ENCODE measurements around the gene ADK. TPM values are rescaled to one million over a fixed set of nuclear protein-coding genes. Genes with fewer than 3 reads are reported as not detected.

ADK gene
- total RNA-seq, 3 donors from 2014 or later (not counting 1 experiment from before 2014, with no cell fraction given): 13.4 to 16.1 (median 14.1) TPM

DNA sequence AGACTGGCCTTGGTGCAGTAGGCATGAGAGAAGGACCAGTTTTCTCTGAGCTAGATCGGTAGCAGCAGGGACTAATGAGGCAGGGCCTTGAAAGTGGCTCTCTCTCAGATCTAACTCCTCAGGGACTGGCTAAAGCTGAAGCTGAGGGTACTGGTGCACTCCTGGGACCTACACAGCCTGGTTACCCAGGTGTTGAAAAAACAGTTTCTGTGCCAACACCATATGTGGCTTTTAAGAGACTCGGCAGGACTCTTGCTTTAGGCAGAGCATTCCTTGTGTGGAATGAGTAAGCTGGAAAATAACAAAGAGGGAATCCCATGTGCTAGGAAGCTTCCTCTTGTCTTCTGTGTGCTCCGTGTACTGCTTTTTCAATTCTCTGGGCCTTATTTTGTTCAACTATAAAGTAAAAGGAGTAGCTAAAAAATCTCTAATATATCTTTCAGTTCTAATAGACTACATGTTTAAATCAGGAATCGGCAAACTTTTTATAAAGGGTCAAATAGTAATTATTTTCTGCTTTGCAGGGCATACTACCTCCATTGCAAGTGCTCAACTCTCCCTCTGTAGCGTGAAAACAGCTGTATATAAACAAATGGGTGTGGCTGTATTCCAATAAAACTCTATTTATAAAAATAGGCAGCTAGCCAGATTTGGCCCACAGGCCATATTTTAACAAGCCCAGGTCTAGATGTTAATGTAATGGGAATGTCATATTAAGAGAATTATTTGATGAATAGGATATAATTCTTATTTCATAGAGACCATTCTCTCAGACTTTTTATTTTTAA is 489.3 kb downstream of the ADK start:
- no peak for DNase-seq
- 82% methylated on average over 4 of the region's 5 CpGs for WGBS (ENCODE audit: insufficient coverage)
- no peak for ATAC-seq

DNA sequence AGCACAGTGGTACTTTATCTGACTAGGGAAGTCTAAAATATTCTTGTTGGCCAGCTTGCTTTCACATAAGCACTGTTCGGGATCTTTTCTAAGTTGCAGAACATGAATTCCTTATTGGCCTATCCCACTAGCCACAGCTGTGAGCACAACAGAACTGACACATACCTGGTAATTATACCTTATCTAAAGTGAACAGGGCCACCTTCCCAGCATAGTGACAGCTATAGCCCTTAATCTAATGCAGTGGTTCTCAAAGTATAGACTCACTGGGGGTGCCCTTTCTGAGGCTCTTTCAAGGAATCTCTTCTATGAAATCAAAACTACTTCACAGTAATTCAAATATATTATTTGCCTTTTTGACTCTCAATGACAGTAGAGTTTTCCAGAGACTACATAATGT is 490.6 kb downstream of the ADK start:
- Mint-ChIP-seq H3K27ac (no peak overlapping the region), H3K4me3 (no peak overlapping the region), H3K4me1 (no peaks in the 10 kb centered on the region), H3K36me3 (peaks cover 11% of the 10 kb centered on the region), H3K27me3 (ENCODE audit: low read depth in 2 of 2) (no peaks in the 10 kb centered on the region), H3K9me3 (peaks cover 5 to 6% of the 10 kb centered on the region in 2 donors)
- no peaks in the 10 kb centered on the region for H3K36me3 ChIP-seq (ENCODE audit: control insufficient read depth, insufficient read depth, low read length)
- no peak overlapping the region for H3K27ac ChIP-seq (ENCODE audit: low read length)
- no peaks in the 10 kb centered on the region for H3K27me3 ChIP-seq (ENCODE audit: control insufficient read depth, insufficient read depth, low read length)
- H3K4me3 ChIP-seq (ENCODE audit: low read length): no peak overlapping the region
- TF ChIP-seq, protein P1, sequence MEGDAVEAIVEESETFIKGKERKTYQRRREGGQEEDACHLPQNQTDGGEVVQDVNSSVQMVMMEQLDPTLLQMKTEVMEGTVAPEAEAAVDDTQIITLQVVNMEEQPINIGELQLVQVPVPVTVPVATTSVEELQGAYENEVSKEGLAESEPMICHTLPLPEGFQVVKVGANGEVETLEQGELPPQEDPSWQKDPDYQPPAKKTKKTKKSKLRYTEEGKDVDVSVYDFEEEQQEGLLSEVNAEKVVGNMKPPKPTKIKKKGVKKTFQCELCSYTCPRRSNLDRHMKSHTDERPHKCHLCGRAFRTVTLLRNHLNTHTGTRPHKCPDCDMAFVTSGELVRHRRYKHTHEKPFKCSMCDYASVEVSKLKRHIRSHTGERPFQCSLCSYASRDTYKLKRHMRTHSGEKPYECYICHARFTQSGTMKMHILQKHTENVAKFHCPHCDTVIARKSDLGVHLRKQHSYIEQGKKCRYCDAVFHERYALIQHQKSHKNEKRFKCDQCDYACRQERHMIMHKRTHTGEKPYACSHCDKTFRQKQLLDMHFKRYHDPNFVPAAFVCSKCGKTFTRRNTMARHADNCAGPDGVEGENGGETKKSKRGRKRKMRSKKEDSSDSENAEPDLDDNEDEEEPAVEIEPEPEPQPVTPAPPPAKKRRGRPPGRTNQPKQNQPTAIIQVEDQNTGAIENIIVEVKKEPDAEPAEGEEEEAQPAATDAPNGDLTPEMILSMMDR (IDR thresholded peaks at IDR 0.05): no peak
- H3K4me1 ChIP-seq (ENCODE audit: control insufficient read depth, insufficient read depth, low read length): no peaks in the 10 kb centered on the region
- ATAC-seq: no peak
- peaks cover 5% of the 10 kb centered on the region for H3K9me3 ChIP-seq (ENCODE audit: control insufficient read depth, insufficient read depth, low read length)
- 90% methylated on average over 1 of the region's 1 CpG for WGBS (ENCODE audit: insufficient coverage)
- no peak for DNase-seq
- intact Hi-C loops (cut with micrococcal nuclease): no loop called here

More for the DNA sequence above, 489.3 kb downstream of the ADK start:
- intact Hi-C loops (cut with micrococcal nuclease): no loop called here
- peaks cover 11% of the 10 kb centered on the region for H3K36me3 Mint-ChIP-seq
- TF ChIP-seq, protein P1 (IDR thresholded peaks at IDR 0.05): no peak
- Histone ChIP-seq H3K27ac (ENCODE audit: low read length) (no peak overlapping the region), H3K4me3 (ENCODE audit: low read length) (no peak overlapping the region), H3K9me3 (ENCODE audit: control insufficient read depth, insufficient read depth, low read length) (peaks cover 11% of the 10 kb centered on the region), H3K4me1 (ENCODE audit: control insufficient read depth, insufficient read depth, low read length) (no peaks in the 10 kb centered on the region), H3K27me3 (ENCODE audit: control insufficient read depth, insufficient read depth, low read length) (no peaks in the 10 kb centered on the region), H3K36me3 (ENCODE audit: control insufficient read depth, insufficient read depth, low read length) (no peaks in the 10 kb centered on the region)
- no peaks in the 10 kb centered on the region for H3K27me3 Mint-ChIP-seq (ENCODE audit: low read depth in 2 of 2)
- H3K4me1 Mint-ChIP-seq: no peaks in the 10 kb centered on the region
- H3K4me3 Mint-ChIP-seq: no peak overlapping the region
- no peak overlapping the region for H3K27ac Mint-ChIP-seq
- peaks cover 5 to 6% of the 10 kb centered on the region in 2 donors for H3K9me3 Mint-ChIP-seq

DNA sequence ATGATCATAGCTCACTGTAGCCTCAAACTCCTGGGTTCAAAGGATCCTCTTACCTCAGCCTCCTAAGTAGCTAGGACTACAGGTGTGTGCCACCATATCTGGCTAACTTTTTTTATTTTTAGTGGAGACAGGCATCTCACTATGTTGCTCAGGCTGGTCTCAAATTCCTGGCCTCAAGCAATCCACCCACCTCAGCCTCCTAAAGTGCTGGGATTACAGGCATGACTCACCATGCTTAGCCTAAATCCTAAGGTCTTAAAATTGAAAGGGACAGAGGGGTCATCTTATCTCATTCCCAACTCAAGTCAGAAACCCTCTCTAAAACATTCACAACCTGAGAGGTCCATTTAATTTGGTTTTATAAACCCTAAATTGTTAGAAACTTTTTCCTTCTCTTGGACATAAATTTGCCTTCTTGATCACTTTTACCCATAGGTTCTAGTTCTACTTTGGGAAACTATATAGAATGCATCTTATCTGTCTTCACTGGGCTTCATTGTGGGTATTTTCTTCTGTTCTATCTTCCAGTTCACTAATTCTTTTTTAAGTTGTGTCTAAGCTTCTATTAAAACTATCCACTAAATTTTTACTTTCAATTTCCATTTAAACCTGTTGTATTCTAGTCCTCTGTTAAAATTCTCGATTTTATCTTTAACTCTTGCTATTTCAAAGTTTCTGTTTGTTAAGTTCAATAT is 492.0 kb downstream of the ADK start:
- Histone ChIP-seq H3K36me3 (ENCODE audit: control insufficient read depth, insufficient read depth, low read length) (no peaks in the 10 kb centered on the region), H3K27me3 (ENCODE audit: control insufficient read depth, insufficient read depth, low read length) (no peaks in the 10 kb centered on the region), H3K27ac (ENCODE audit: low read length) (no peak overlapping the region), H3K4me1 (ENCODE audit: control insufficient read depth, insufficient read depth, low read length) (no peaks in the 10 kb centered on the region), H3K4me3 (ENCODE audit: low read length) (no peak overlapping the region), H3K9me3 (ENCODE audit: control insufficient read depth, insufficient read depth, low read length) (peaks cover 5% of the 10 kb centered on the region)
- Mint-ChIP-seq H3K36me3 (peaks cover 11% of the 10 kb centered on the region), H3K27me3 (ENCODE audit: low read depth in 2 of 2) (no peaks in the 10 kb centered on the region), H3K27ac (no peak overlapping the region), H3K9me3 (peaks cover 5 to 6% of the 10 kb centered on the region in 2 donors), H3K4me1 (no peaks in the 10 kb centered on the region), H3K4me3 (no peak overlapping the region)
- intact Hi-C loops (cut with micrococcal nuclease): no loop called here
- TF ChIP-seq, protein P1 (IDR thresholded peaks at IDR 0.05): no peak
- 100% methylated on average over 1 of the region's 1 CpG for WGBS (ENCODE audit: insufficient coverage)
- ATAC-seq (no peak), DNase-seq (no peak)
